ENCODE measurements around the gene LCNL1. TPM values are rescaled to one million over a fixed set of nuclear protein-coding genes. Genes with fewer than 3 reads are reported as not detected.

Gene LCNL1
- total RNA-seq, 1 donor from 2014 or later = not detected

GRCh38 chr9:136977223-136977622, 5.6 kb upstream of the LCNL1 start, which contains the start of gene PTGDS:
Gene PTGDS (plus strand): TSS chr9:136977504. CDS start chr9:136977579, 75 bp downstream.
- Mint-ChIP-seq H3K9me3 (no peaks in the 10 kb centered on the region), H3K36me3 (ENCODE audit: low read depth) (no peaks in the 10 kb centered on the region), H3K27me3 (ENCODE audit: low read depth) (no peaks in the 10 kb centered on the region), H3K27ac (no peak within 1 kb of the TSS), H3K4me1 (ENCODE audit: low read depth) (peaks cover 7% of the 10 kb centered on the region), H3K4me3 (ENCODE audit: low read depth) (no peak within 1 kb of the TSS)
- no peak for DNase-seq (ENCODE audit: low spot score)
- intact Hi-C loops (cut with micrococcal nuclease) = loop anchor here (10.0 kb wide), 1 partner anchor 478 kb away; the partner anchor contains the start of gene NSMF

GRCh38 chr9:136977649-136978072, 5.1 kb upstream of the LCNL1 start:
- Mint-ChIP-seq H3K4me3 (ENCODE audit: low read depth) (no peak overlapping the region), H3K4me1 (ENCODE audit: low read depth) (peaks cover 7% of the 10 kb centered on the region), H3K36me3 (ENCODE audit: low read depth) (no peaks in the 10 kb centered on the region), H3K9me3 (no peaks in the 10 kb centered on the region), H3K27me3 (ENCODE audit: low read depth) (no peaks in the 10 kb centered on the region), H3K27ac (no peak overlapping the region)
- no peak for DNase-seq (ENCODE audit: low spot score)
- intact Hi-C loops (cut with micrococcal nuclease) = loop anchor here (1.0 to 10.0 kb wide), 2 partner anchors 45 to 477 kb away; partner anchors contain the start of gene NSMF

- peak; percentile 57 for DNase-seq (ENCODE audit: low spot score)
- Mint-ChIP-seq H3K36me3 (ENCODE audit: low read depth) (no peaks in the 10 kb centered on the region), H3K4me1 (ENCODE audit: low read depth) (peaks cover 7% of the 10 kb centered on the region), H3K4me3 (ENCODE audit: low read depth) (no peak overlapping the region), H3K27me3 (ENCODE audit: low read depth) (no peaks in the 10 kb centered on the region), H3K27ac (no peak overlapping the region), H3K9me3 (no peaks in the 10 kb centered on the region)
- intact Hi-C loops (cut with micrococcal nuclease) = loop anchor here (1.0 to 10.0 kb wide), 2 partner anchors 44 to 477 kb away; partner anchors contain the start of gene NSMF
Observed at GRCh38 chr9:136978073-136978864, 4.5 kb upstream of the LCNL1 start.

GRCh38 chr9:136978865-136979544, 3.8 kb upstream of the LCNL1 start:
- Mint-ChIP-seq H3K9me3 (no peaks in the 10 kb centered on the region), H3K27ac (no peak overlapping the region), H3K27me3 (ENCODE audit: low read depth) (peaks cover 4% of the 10 kb centered on the region), H3K36me3 (ENCODE audit: low read depth) (no peaks in the 10 kb centered on the region), H3K4me3 (ENCODE audit: low read depth) (no peak overlapping the region), H3K4me1 (ENCODE audit: low read depth) (peaks cover 7% of the 10 kb centered on the region)
- no peak for DNase-seq (ENCODE audit: low spot score)
- intact Hi-C loops (cut with micrococcal nuclease) = loop anchor here (1.0 to 10.0 kb wide), 2 partner anchors 43 to 476 kb away; partner anchors contain the start of gene NSMF

- H3K9me3 Mint-ChIP-seq = no peaks in the 10 kb centered on the region
- H3K36me3 Mint-ChIP-seq (ENCODE audit: low read depth) = no peaks in the 10 kb centered on the region
- no peak overlapping the region for H3K27ac Mint-ChIP-seq
- H3K4me1 Mint-ChIP-seq (ENCODE audit: low read depth) = peaks cover 5% of the 10 kb centered on the region
- peaks cover 6% of the 10 kb centered on the region for H3K27me3 Mint-ChIP-seq (ENCODE audit: low read depth)
- intact Hi-C loops (cut with micrococcal nuclease) = loop anchor here (10.0 kb wide), 1 partner anchor 475 kb away; the partner anchor contains the start of gene NSMF
- no peak for DNase-seq (ENCODE audit: low spot score)
- no peak overlapping the region for H3K4me3 Mint-ChIP-seq (ENCODE audit: low read depth)
Observed at GRCh38 chr9:136979769-136980587, 2.8 kb upstream of the LCNL1 start.

- Mint-ChIP-seq H3K27me3 (ENCODE audit: low read depth) (peaks cover 6% of the 10 kb centered on the region), H3K4me3 (ENCODE audit: low read depth) (no peak overlapping the region), H3K4me1 (ENCODE audit: low read depth) (no peaks in the 10 kb centered on the region), H3K36me3 (ENCODE audit: low read depth) (no peaks in the 10 kb centered on the region), H3K27ac (no peak overlapping the region), H3K9me3 (no peaks in the 10 kb centered on the region)
- DNase-seq (ENCODE audit: low spot score) = no peak
- intact Hi-C loops (cut with micrococcal nuclease) = no loop called here
Observed at GRCh38 chr9:136980669-136981478, 1.9 kb upstream of the LCNL1 start.

GRCh38 chr9:136981588-136982231, 1.1 kb upstream of the LCNL1 start:
- Mint-ChIP-seq H3K4me3 (ENCODE audit: low read depth) (no peak overlapping the region), H3K4me1 (ENCODE audit: low read depth) (no peaks in the 10 kb centered on the region), H3K27ac (no peak overlapping the region), H3K27me3 (ENCODE audit: low read depth) (peaks cover 11% of the 10 kb centered on the region), H3K36me3 (ENCODE audit: low read depth) (no peaks in the 10 kb centered on the region), H3K9me3 (no peaks in the 10 kb centered on the region)
- intact Hi-C loops (cut with micrococcal nuclease) = no loop called here
- DNase-seq (ENCODE audit: low spot score) = no peak

GRCh38 chr9:136983167-136983566, 374 bp downstream of the LCNL1 start:
- Mint-ChIP-seq H3K4me3 (ENCODE audit: low read depth) (no peak overlapping the region), H3K27ac (no peak overlapping the region), H3K36me3 (ENCODE audit: low read depth) (no peaks in the 10 kb centered on the region), H3K4me1 (ENCODE audit: low read depth) (no peaks in the 10 kb centered on the region), H3K9me3 (no peaks in the 10 kb centered on the region), H3K27me3 (ENCODE audit: low read depth) (peaks cover 21% of the 10 kb centered on the region)
- no peak for DNase-seq (ENCODE audit: low spot score)
- intact Hi-C loops (cut with micrococcal nuclease) = no loop called here

GRCh38 chr9:136983656-136984314, 992 bp downstream of the LCNL1 start:
- H3K9me3 Mint-ChIP-seq = no peaks in the 10 kb centered on the region
- H3K36me3 Mint-ChIP-seq (ENCODE audit: low read depth) = no peaks in the 10 kb centered on the region
- H3K4me3 Mint-ChIP-seq (ENCODE audit: low read depth) = no peak overlapping the region
- no peak overlapping the region for H3K27ac Mint-ChIP-seq
- peaks cover 21% of the 10 kb centered on the region for H3K27me3 Mint-ChIP-seq (ENCODE audit: low read depth)
- DNase-seq (ENCODE audit: low spot score) = no peak
- no peaks in the 10 kb centered on the region for H3K4me1 Mint-ChIP-seq (ENCODE audit: low read depth)
- intact Hi-C loops (cut with micrococcal nuclease) = no loop called here

- intact Hi-C loops (cut with micrococcal nuclease) = no loop called here
- H3K36me3 Mint-ChIP-seq (ENCODE audit: low read depth) = no peaks in the 10 kb centered on the region
Observed at GRCh38 chr9:136984464-136985026, 1.8 kb downstream of the LCNL1 start.

GRCh38 chr9:136985027-136985602, 2.3 kb downstream of the LCNL1 start:
- no peaks in the 10 kb centered on the region for H3K9me3 Mint-ChIP-seq
- no peaks in the 10 kb centered on the region for H3K4me1 Mint-ChIP-seq (ENCODE audit: low read depth)
- DNase-seq (ENCODE audit: low spot score) = no peak
- intact Hi-C loops (cut with micrococcal nuclease) = no loop called here
- no peak overlapping the region for H3K4me3 Mint-ChIP-seq (ENCODE audit: low read depth)
- no peak overlapping the region for H3K27ac Mint-ChIP-seq
- H3K36me3 Mint-ChIP-seq (ENCODE audit: low read depth) = no peaks in the 10 kb centered on the region
- H3K27me3 Mint-ChIP-seq (ENCODE audit: low read depth) = peaks cover 28% of the 10 kb centered on the region

More at GRCh38 chr9:136984464-136985026, 1.8 kb downstream of the LCNL1 start:
- H3K4me1 Mint-ChIP-seq (ENCODE audit: low read depth) = no peaks in the 10 kb centered on the region
- DNase-seq (ENCODE audit: low spot score) = no peak
- H3K4me3 Mint-ChIP-seq (ENCODE audit: low read depth) = no peak overlapping the region
- no peaks in the 10 kb centered on the region for H3K9me3 Mint-ChIP-seq
- H3K27ac Mint-ChIP-seq = no peak overlapping the region
- H3K27me3 Mint-ChIP-seq (ENCODE audit: low read depth) = peaks cover 24% of the 10 kb centered on the region
